ENCODE measurements around the gene GNAO1. TPM values are rescaled to one million over a fixed set of nuclear protein-coding genes. Genes with fewer than 3 reads are reported as not detected.
A peak's percentile ranks its signal among the peaks of the same experiment; 100 is the strongest.
"Not testable (repeated sequence)": the region's sequence is repeated elsewhere in the genome, so short reads cannot be mapped to it uniquely, and the experiment has no call there.

Gene GNAO1
- total and polyA plus RNA-seq, 5 donors from 2014 or later = 3.0 TPM; not detected in 4

DNA sequence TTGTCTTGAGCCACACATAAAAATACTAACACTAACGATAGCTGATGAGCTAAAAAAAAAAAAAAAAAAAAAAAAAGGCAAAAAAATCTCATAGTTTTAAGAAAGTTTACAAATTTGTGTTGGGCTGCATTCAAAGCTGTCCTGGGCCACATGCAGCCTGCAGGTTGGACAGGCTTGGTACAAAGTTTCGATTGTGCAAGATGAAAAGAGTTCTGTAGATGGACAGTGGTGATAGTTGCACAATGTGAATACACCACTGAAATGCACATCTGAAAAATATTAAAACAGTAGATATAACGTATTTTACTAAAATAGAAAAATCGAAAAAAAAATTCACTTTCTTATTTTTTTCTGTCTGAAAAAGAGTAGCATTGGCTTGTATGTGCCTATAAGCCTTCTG is 191.2 kb downstream of the GNAO1 start:
- Histone ChIP-seq H3K27ac (ENCODE audit: insufficient read depth, low read length, poor library complexity, severe bottlenecking) (no peak overlapping the region), H3K9me3 (ENCODE audit: control insufficient read depth in 2 of 2, low read length in 2 of 2) (peaks cover 11 to 17% of the 10 kb centered on the region in 2 experiments), H3K36me3 (ENCODE audit: control insufficient read depth, insufficient read depth, low read length) (peaks cover 82% of the 10 kb centered on the region), H3K4me1 (ENCODE audit: control insufficient read depth, insufficient read depth, low read length, poor library complexity, severe bottlenecking) (no peaks in the 10 kb centered on the region), H3K27me3 (ENCODE audit: control insufficient read depth, insufficient read depth, low read length) (no peaks in the 10 kb centered on the region), H3K4me3 (ENCODE audit: low read depth, low read length) (no peak overlapping the region)
- Mint-ChIP-seq H3K36me3 (peaks cover 83% of the 10 kb centered on the region), H3K27ac (no peak overlapping the region), H3K4me3 (no peak overlapping the region), H3K9me3 (peaks cover 0 to 30% (median 13%) of the 10 kb centered on the region in 7 donors), H3K4me1 (peaks cover 3 to 11% (median 9%) of the 10 kb centered on the region in 4 donors), H3K27me3 (no peaks in the 10 kb centered on the region)
- ATAC-seq (ENCODE audit: low read depth in 2 of 2) (no peak), DNase-seq (no peak)

- Histone ChIP-seq H3K27me3 (ENCODE audit: control insufficient read depth, insufficient read depth, low read length) (no peaks in the 10 kb centered on the region), H3K9me3 (ENCODE audit: control insufficient read depth in 2 of 2, low read length in 2 of 2) (peaks cover 11 to 17% of the 10 kb centered on the region in 2 experiments), H3K27ac (ENCODE audit: insufficient read depth, low read length, poor library complexity, severe bottlenecking) (no peak overlapping the region), H3K4me1 (ENCODE audit: control insufficient read depth, insufficient read depth, low read length, poor library complexity, severe bottlenecking) (no peaks in the 10 kb centered on the region), H3K36me3 (ENCODE audit: control insufficient read depth, insufficient read depth, low read length) (peaks cover 87% of the 10 kb centered on the region), H3K4me3 (ENCODE audit: low read depth, low read length) (no peak overlapping the region)
- H3K4me1 Mint-ChIP-seq = peaks cover 0 to 8% (median 5%) of the 10 kb centered on the region in 4 donors
- H3K36me3 Mint-ChIP-seq = peaks cover 85% of the 10 kb centered on the region
- no peak overlapping the region for H3K27ac Mint-ChIP-seq
- no peak overlapping the region for H3K4me3 Mint-ChIP-seq
- no peak for DNase-seq
- no peaks in the 10 kb centered on the region for H3K27me3 Mint-ChIP-seq
- peaks cover 0 to 30% (median 12%) of the 10 kb centered on the region in 7 donors for H3K9me3 Mint-ChIP-seq
- ATAC-seq (ENCODE audit: low read depth in 2 of 2) = no peak
These were observed 191.6 kb downstream of the GNAO1 start for GRCh38 chr16:56382901-56383355.

DNA sequence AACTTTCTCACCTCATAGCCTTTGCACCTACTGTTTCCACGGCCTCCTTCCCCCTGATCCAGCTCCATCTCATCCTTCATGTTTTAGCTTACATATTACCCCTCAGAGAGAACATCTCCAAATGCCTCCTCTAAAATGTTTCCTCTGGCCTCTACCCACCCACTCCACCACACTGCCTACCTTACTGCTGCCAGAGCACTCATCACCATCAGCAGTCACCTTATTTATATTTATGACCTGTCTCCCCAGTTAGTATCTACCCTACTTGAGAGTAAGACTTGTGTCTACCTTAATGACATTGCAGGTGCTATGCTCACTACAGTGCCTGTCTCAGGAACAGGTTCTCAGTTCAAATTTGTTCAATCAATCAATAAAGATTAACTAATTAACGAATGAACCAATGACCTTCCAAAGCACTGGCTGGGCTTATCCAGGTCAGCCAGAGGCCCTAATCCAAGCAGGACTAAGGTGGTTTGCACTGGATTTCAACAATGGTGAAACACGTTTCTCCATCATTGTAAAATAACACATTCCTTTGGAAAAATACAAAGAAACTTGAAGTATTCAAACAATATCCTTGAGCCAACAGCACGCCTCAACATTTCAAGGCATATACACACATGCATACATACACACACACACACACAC is 192.9 kb downstream of the GNAO1 start:
- Mint-ChIP-seq H3K27ac (no peak overlapping the region), H3K4me3 (no peak overlapping the region), H3K27me3 (no peaks in the 10 kb centered on the region), H3K9me3 (peaks cover 0 to 30% (median 12%) of the 10 kb centered on the region in 7 donors), H3K36me3 (peaks cover 76% of the 10 kb centered on the region), H3K4me1 (peaks cover 0 to 2% (median 0%) of the 10 kb centered on the region in 4 donors)
- no peak overlapping the region for H3K4me3 ChIP-seq (ENCODE audit: low read depth, low read length)
- no peaks in the 10 kb centered on the region for H3K4me1 ChIP-seq (ENCODE audit: control insufficient read depth, insufficient read depth, low read length, poor library complexity, severe bottlenecking)
- DNase-seq (no peak), ATAC-seq (ENCODE audit: low read depth in 2 of 2) (no peak)
- no peak overlapping the region for H3K27ac ChIP-seq (ENCODE audit: insufficient read depth, low read length, poor library complexity, severe bottlenecking)
- peaks cover 11 to 17% of the 10 kb centered on the region in 2 experiments for H3K9me3 ChIP-seq (ENCODE audit: control insufficient read depth in 2 of 2, low read length in 2 of 2)
- H3K36me3 ChIP-seq (ENCODE audit: control insufficient read depth, insufficient read depth, low read length) = peaks cover 92% of the 10 kb centered on the region
- H3K27me3 ChIP-seq (ENCODE audit: control insufficient read depth, insufficient read depth, low read length) = no peaks in the 10 kb centered on the region

DNA sequence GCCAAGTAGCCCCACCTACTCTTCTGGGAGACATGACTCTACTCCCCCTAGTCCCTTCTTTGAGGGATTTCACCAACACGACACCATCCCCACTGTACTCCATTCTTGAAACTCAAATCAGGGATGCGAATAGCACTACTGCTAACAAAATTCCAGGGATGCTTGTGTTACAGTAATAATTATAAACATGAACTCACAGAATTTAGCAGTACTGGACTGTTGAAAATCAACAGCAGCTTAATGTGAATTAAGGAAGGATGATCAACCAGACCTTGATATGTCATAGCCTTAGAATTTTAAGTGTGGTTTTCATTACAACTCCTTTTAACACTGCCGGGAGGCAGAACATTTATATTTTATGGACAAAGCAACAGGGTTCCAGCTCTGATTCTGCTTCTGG is 196.1 kb downstream of the GNAO1 start:
- Mint-ChIP-seq H3K4me1 (peaks cover 0 to 11% (median 3%) of the 10 kb centered on the region in 4 donors), H3K27me3 (no peaks in the 10 kb centered on the region), H3K4me3 (no peak overlapping the region), H3K9me3 (peaks cover 0 to 16% (median 4%) of the 10 kb centered on the region in 7 donors), H3K36me3 (peaks cover 63% of the 10 kb centered on the region), H3K27ac (no peak overlapping the region)
- no peak for ATAC-seq (ENCODE audit: low read depth in 2 of 2)
- Histone ChIP-seq H3K4me3 (ENCODE audit: low read depth, low read length) (no peak overlapping the region), H3K36me3 (ENCODE audit: control insufficient read depth, insufficient read depth, low read length) (peaks cover 80% of the 10 kb centered on the region), H3K27ac (ENCODE audit: insufficient read depth, low read length, poor library complexity, severe bottlenecking) (no peak overlapping the region), H3K9me3 (ENCODE audit: control insufficient read depth in 2 of 2, low read length in 2 of 2) (no peaks in the 10 kb centered on the region), H3K27me3 (ENCODE audit: control insufficient read depth, insufficient read depth, low read length) (no peaks in the 10 kb centered on the region), H3K4me1 (ENCODE audit: control insufficient read depth, insufficient read depth, low read length, poor library complexity, severe bottlenecking) (no peaks in the 10 kb centered on the region)
- no peak for DNase-seq

DNA sequence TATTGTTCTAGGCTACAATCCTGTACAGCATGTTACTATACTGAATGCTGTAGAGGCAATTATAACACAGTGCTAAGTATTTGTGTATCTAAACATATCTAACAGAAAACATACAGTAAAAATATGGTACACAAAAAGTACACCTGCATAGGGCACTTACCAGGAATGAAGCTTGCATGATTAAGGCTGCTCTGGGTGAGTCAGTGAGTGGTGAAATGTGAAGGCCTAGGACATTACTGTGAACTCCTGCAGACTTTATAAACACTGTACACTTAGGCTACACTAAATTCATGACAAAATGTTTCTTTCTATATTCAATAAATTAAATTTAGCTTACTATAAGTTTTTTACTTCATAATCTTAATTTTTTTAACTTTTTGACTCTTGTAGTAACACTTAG is 196.9 kb downstream of the GNAO1 start:
- Mint-ChIP-seq H3K9me3 (peaks cover 0 to 11% (median 4%) of the 10 kb centered on the region in 7 donors), H3K36me3 (peaks cover 63% of the 10 kb centered on the region), H3K27me3 (no peaks in the 10 kb centered on the region), H3K27ac (peak overlapping the region in 1 of 3 donors; percentile 9), H3K4me1 (peaks cover 0 to 14% (median 3%) of the 10 kb centered on the region in 4 donors), H3K4me3 (no peak overlapping the region)
- ATAC-seq (ENCODE audit: low read depth in 2 of 2) = no peak
- H3K27ac ChIP-seq (ENCODE audit: insufficient read depth, low read length, poor library complexity, severe bottlenecking) = no peak overlapping the region
- no peak for DNase-seq
- H3K4me1 ChIP-seq (ENCODE audit: control insufficient read depth, insufficient read depth, low read length, poor library complexity, severe bottlenecking) = no peaks in the 10 kb centered on the region
- no peak overlapping the region for H3K4me3 ChIP-seq (ENCODE audit: low read depth, low read length)
- H3K36me3 ChIP-seq (ENCODE audit: control insufficient read depth, insufficient read depth, low read length) = peaks cover 71% of the 10 kb centered on the region
- no peaks in the 10 kb centered on the region for H3K9me3 ChIP-seq (ENCODE audit: control insufficient read depth in 2 of 2, low read length in 2 of 2)
- no peaks in the 10 kb centered on the region for H3K27me3 ChIP-seq (ENCODE audit: control insufficient read depth, insufficient read depth, low read length)

DNA sequence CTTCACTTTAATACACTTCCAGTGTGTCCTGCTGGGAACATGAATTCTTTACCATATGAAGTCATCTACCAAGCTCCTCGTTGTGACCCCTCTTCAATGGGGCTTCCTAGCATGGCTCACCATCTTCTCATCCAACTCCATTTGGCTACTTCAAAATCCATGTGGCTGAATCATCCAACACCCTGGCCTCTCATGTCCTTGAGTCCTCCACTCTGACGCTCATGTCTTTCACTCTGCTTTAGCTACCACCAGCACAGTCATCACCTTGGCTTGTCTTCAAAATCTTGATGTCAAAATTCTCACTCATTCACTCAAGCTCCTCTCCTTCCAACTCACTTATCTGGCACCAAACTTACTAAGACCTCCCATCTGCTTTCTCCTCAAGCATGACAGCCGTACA is 198.3 kb downstream of the GNAO1 start:
- Histone ChIP-seq H3K4me3 (ENCODE audit: low read depth, low read length) (no peak overlapping the region), H3K27ac (ENCODE audit: insufficient read depth, low read length, poor library complexity, severe bottlenecking) (no peak overlapping the region), H3K4me1 (ENCODE audit: control insufficient read depth, insufficient read depth, low read length, poor library complexity, severe bottlenecking) (no peaks in the 10 kb centered on the region), H3K36me3 (ENCODE audit: control insufficient read depth, insufficient read depth, low read length) (peaks cover 58% of the 10 kb centered on the region), H3K27me3 (ENCODE audit: control insufficient read depth, insufficient read depth, low read length) (no peaks in the 10 kb centered on the region), H3K9me3 (ENCODE audit: control insufficient read depth in 2 of 2, low read length in 2 of 2) (no peaks in the 10 kb centered on the region)
- Mint-ChIP-seq H3K27me3 (no peaks in the 10 kb centered on the region), H3K36me3 (peaks cover 60% of the 10 kb centered on the region), H3K9me3 (no peaks in the 10 kb centered on the region), H3K27ac (peak overlapping the region in 1 of 3 donors; percentile 85), H3K4me3 (no peak overlapping the region), H3K4me1 (peaks cover 0 to 19% (median 8%) of the 10 kb centered on the region in 4 donors)
- DNase-seq (no peak), ATAC-seq (ENCODE audit: low read depth in 2 of 2) (no peak)

GRCh38 chr16:56396724-56397123 is 205.4 kb downstream of the GNAO1 start:
- peaks cover 0 to 21% (median 14%) of the 10 kb centered on the region in 4 donors for H3K4me1 Mint-ChIP-seq
- not testable (repeated sequence) for DNase-seq; ATAC-seq (ENCODE audit: low read depth in 2 of 2); H3K4me3 Mint-ChIP-seq; H3K4me3 ChIP-seq (ENCODE audit: low read depth, low read length); H3K9me3 Mint-ChIP-seq; H3K27me3 Mint-ChIP-seq; H3K27me3 ChIP-seq (ENCODE audit: control insufficient read depth, insufficient read depth, low read length); H3K9me3 ChIP-seq (ENCODE audit: control insufficient read depth in 2 of 2, low read length in 2 of 2); H3K27ac ChIP-seq (ENCODE audit: insufficient read depth, low read length, poor library complexity, severe bottlenecking); H3K4me1 ChIP-seq (ENCODE audit: control insufficient read depth, insufficient read depth, low read length, poor library complexity, severe bottlenecking)
- peak overlapping the region in 1 of 3 donors; percentile 47 for H3K27ac Mint-ChIP-seq
- peaks cover 59% of the 10 kb centered on the region for H3K36me3 Mint-ChIP-seq
- H3K36me3 ChIP-seq (ENCODE audit: control insufficient read depth, insufficient read depth, low read length) = peaks cover 28% of the 10 kb centered on the region

DNA sequence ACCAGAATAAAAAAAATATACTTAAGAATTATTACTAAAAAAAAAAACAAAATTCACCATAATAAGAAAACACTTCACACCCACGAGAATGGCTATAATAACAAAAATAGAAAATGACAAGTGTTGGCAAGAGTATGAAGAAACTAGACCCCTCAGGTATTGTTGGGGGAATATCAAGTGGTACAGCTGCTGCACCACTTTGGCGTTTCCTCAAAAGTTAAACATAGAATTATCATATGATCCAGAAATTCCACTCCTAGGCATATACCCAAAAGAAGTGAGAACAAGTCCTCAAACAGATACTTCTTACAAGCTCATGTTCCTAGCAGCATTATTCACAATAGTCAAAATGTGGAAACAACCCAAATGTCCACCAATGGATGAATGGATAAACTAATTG is 207.8 kb downstream of the GNAO1 start:
- Mint-ChIP-seq H3K9me3 (peaks cover 0 to 2% (median 0%) of the 10 kb centered on the region in 7 donors), H3K36me3 (peaks cover 50% of the 10 kb centered on the region), H3K4me1 (peaks cover 0 to 15% (median 10%) of the 10 kb centered on the region in 4 donors), H3K27ac (peak overlapping the region in 1 of 3 donors; percentile 53), H3K27me3 (no peaks in the 10 kb centered on the region), H3K4me3 (no peak overlapping the region)
- no peak overlapping the region for H3K4me3 ChIP-seq (ENCODE audit: low read depth, low read length)
- no peaks in the 10 kb centered on the region for H3K9me3 ChIP-seq (ENCODE audit: control insufficient read depth in 2 of 2, low read length in 2 of 2)
- peaks cover 48% of the 10 kb centered on the region for H3K36me3 ChIP-seq (ENCODE audit: control insufficient read depth, insufficient read depth, low read length)
- DNase-seq (no peak), ATAC-seq (ENCODE audit: low read depth in 2 of 2) (no peak)
- H3K27ac ChIP-seq (ENCODE audit: insufficient read depth, low read length, poor library complexity, severe bottlenecking) = no peak overlapping the region
- H3K4me1 ChIP-seq (ENCODE audit: control insufficient read depth, insufficient read depth, low read length, poor library complexity, severe bottlenecking) = no peaks in the 10 kb centered on the region
- H3K27me3 ChIP-seq (ENCODE audit: control insufficient read depth, insufficient read depth, low read length) = no peaks in the 10 kb centered on the region

Measured in CD4-positive, CD25-positive, alpha-beta regulatory T cell (primary cell).